ENCODE data around the gene CES2. TPM values are rescaled to one million over a fixed set of nuclear protein-coding genes. Genes with fewer than 3 reads are reported as not detected.

The CES2 gene, protein sequence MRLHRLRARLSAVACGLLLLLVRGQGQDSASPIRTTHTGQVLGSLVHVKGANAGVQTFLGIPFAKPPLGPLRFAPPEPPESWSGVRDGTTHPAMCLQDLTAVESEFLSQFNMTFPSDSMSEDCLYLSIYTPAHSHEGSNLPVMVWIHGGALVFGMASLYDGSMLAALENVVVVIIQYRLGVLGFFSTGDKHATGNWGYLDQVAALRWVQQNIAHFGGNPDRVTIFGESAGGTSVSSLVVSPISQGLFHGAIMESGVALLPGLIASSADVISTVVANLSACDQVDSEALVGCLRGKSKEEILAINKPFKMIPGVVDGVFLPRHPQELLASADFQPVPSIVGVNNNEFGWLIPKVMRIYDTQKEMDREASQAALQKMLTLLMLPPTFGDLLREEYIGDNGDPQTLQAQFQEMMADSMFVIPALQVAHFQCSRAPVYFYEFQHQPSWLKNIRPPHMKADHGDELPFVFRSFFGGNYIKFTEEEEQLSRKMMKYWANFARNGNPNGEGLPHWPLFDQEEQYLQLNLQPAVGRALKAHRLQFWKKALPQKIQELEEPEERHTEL
- total RNA-seq = 88.5 TPM
- long read RNA-seq, transcript CES2-211 (12 exons, 3,391 nt) = minor isoform, 10 of 282 reads
- long read RNA-seq, transcript CES2-201 (12 exons, 3,927 nt) = major isoform, 213 of 282 reads
- long read RNA-seq, transcript CES2-202 (12 exons, 3,868 nt) = minor isoform, 5 of 282 reads
- long read RNA-seq, partial matches to known transcripts = 29 of 282 reads
- long read RNA-seq, other reads (novel, unspliced or antisense) = 24 of 282 reads

DNA sequence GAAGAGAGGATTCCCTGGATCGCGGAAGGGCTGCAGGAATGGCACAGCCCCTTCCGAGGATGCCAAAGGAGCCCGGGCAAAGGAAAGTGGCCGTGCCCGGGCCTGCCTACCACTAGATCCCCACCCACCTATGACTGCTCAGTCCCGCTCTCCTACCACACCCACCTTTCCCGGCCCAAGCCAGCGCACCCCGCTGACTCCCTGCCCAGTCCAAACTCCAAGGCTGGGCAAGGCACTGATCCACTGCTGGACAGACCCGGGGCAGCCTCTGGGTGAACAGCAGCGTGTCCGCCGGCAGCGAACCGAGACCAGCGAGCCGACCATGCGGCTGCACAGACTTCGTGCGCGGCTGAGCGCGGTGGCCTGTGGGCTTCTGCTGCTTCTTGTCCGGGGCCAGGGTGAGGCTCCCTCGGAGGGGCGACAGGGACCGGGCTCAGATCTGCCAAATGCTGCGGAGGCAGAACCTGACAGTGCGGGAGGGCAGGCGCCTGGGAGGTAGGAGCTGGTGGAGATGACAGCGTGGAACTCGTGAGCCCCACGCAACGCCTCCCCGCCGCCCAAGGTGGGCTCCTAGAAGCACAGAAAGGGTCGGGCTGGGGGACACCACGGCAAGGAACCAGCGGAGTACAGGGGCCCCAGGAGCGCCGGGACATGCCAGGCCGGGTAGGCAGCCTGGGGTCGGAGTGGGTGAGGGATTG lies at the start of gene CES2:
CES2 (plus strand) TSS at position 203 of the 698 bp plus-strand sequence; CDS start at position 323, 120 bp downstream.
- peak; percentile 55 for DNase-seq
- H3K27ac ChIP-seq (replicated peaks) = peak within 1 kb of the TSS; percentile 97
- TF ChIP-seq, protein P1, sequence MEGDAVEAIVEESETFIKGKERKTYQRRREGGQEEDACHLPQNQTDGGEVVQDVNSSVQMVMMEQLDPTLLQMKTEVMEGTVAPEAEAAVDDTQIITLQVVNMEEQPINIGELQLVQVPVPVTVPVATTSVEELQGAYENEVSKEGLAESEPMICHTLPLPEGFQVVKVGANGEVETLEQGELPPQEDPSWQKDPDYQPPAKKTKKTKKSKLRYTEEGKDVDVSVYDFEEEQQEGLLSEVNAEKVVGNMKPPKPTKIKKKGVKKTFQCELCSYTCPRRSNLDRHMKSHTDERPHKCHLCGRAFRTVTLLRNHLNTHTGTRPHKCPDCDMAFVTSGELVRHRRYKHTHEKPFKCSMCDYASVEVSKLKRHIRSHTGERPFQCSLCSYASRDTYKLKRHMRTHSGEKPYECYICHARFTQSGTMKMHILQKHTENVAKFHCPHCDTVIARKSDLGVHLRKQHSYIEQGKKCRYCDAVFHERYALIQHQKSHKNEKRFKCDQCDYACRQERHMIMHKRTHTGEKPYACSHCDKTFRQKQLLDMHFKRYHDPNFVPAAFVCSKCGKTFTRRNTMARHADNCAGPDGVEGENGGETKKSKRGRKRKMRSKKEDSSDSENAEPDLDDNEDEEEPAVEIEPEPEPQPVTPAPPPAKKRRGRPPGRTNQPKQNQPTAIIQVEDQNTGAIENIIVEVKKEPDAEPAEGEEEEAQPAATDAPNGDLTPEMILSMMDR (IDR thresholded peaks at IDR 0.05; ENCODE audit: borderline replicate concordance) = no peak
- intact Hi-C loops (cut with micrococcal nuclease) = no loop called here
- peak within 1 kb of the TSS; percentile 97 for H3K4me3 ChIP-seq
- H3K9me3 ChIP-seq (replicated peaks) = no peaks in the 10 kb centered on the region
- no peaks in the 10 kb centered on the region for H3K27me3 ChIP-seq (ENCODE audit: low read depth)
- H3K36me3 ChIP-seq = peaks cover 32% of the 10 kb centered on the region
- peaks cover 67% of the 10 kb centered on the region for H3K4me1 ChIP-seq

DNA sequence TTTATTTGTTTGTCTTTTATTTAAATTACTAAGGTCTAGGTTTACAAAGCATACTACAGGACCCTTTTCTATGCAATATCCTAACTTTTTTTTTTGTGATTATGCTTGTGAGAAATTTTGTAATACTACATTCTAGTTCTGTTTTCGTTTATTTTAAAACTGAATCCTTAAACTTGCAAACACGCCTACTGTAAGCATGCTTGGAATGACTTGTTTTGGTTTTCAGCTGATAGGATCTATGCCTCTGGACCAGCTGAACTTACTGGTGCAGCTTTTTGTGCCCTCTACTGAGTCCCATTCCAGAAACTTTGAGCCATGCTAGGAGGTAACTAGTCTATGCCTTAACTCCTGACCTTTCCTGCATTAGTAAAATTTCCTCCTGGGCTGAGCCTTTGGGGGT lies 49.0 kb upstream of the CES2 start:
- Histone ChIP-seq H3K36me3 (peaks cover 20% of the 10 kb centered on the region), H3K4me1 (peaks cover 5% of the 10 kb centered on the region), H3K4me3 (no peak overlapping the region), H3K27me3 (ENCODE audit: low read depth) (no peaks in the 10 kb centered on the region), H3K9me3 (replicated peaks) (no peaks in the 10 kb centered on the region), H3K27ac (replicated peaks) (no peak overlapping the region)
- DNase-seq = no peak
- intact Hi-C loops (cut with micrococcal nuclease) = no loop called here
- TF ChIP-seq, protein P1 (IDR thresholded peaks at IDR 0.05; ENCODE audit: borderline replicate concordance) = no peak

DNA sequence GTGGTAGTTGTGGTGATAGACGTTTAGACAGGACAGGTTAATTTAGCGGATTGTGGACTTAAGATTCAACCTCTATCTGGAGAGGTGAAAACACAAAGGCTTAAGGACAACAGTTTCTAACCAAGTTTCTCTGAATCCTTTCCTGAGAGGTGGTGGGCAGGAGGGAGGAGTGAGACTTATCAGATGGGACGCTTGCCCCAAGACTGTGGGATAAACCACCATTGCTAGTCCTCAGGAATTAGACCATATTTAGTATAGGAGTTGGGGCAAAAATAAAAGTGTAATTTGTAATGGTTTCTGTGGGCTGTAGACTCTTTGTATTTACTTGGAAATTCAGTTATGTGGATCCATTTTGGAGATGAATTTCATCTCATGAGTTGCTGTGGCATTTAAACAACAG lies 48.4 kb upstream of the CES2 start:
- peaks cover 20% of the 10 kb centered on the region for H3K36me3 ChIP-seq
- no peak overlapping the region for H3K27ac ChIP-seq (replicated peaks)
- no peaks in the 10 kb centered on the region for H3K9me3 ChIP-seq (replicated peaks)
- no peaks in the 10 kb centered on the region for H3K4me1 ChIP-seq
- TF ChIP-seq, protein P1 (IDR thresholded peaks at IDR 0.05; ENCODE audit: borderline replicate concordance) = no peak
- no peaks in the 10 kb centered on the region for H3K27me3 ChIP-seq (ENCODE audit: low read depth)
- intact Hi-C loops (cut with micrococcal nuclease) = no loop called here
- no peak for DNase-seq
- H3K4me3 ChIP-seq = no peak overlapping the region

DNA sequence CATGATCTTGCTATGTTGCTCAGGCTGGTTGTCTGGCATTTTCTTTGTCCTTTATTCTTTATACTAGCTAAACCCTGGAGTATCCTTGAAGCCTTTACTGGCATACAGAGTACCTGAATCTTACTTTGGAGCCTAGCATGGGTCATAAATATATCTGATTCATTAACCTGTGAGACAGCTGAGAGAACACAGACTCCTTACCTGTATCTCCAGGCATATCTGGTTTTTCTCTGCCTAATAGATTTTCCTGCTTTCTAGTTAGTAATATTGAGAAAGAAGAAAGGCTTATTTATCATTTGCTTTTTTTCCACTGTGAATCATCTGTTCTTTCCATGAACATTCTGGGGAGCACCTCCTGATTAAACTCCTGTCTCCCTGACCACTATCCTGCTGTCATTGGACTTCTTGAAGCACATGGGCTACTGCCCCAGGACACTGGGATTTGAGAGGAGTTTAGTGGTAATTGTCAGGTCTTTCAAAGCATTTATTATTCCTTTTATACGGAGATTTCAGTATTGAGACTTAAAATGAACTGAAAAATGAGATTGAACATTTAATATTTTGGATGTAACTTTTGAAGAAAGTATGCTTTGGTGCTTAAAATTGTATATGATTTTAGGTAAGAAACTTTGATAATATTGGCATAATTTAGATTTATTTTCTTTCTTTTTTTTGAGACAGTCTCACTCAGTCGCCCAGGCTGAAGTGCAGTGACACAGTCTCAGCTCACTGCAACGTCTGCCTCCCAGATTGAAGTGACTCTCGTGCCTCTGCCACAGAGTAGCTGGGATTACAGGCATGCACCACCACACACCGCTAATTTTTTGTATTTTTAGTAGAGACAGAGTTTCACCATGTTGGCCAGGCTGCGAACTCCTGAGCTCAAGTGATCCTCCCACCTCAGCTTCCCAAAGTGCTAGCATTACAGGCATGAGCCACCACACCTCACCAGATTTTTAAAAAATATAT lies 46.4 kb upstream of the CES2 start:
- intact Hi-C loops (cut with micrococcal nuclease) = no loop called here
- peaks cover 20% of the 10 kb centered on the region for H3K36me3 ChIP-seq
- H3K9me3 ChIP-seq (replicated peaks) = no peaks in the 10 kb centered on the region
- H3K27ac ChIP-seq (replicated peaks) = no peak overlapping the region
- TF ChIP-seq, protein P1 (IDR thresholded peaks at IDR 0.05; ENCODE audit: borderline replicate concordance) = no peak
- DNase-seq = no peak
- H3K4me1 ChIP-seq = no peaks in the 10 kb centered on the region
- H3K4me3 ChIP-seq = no peak overlapping the region
- H3K27me3 ChIP-seq (ENCODE audit: low read depth) = no peaks in the 10 kb centered on the region
